VCaP (cell line): ENCODE data around the gene UPF3B.
"Not testable (repeated sequence)": the region's sequence is repeated elsewhere in the genome, so short reads cannot be mapped to it uniquely, and the experiment has no call there.

Experiments used
- H3K27ac ChIP-seq: fragments of 450-650 bp; 2 replicates; pipeline ENCODE4 v1.5.1; 2017
- CTCF ChIP-seq: fragments of 450-650 bp; conservative IDR thresholded peaks from 2 replicates; pipeline ENCODE4 v1.5.1; 2017; ENCODE audit warnings: mild to moderate bottlenecking, moderate library complexity

Gene UPF3B

GRCh38 chrX:119816300-119816699 is 36.5 kb downstream of the UPF3B start:
- no peak overlapping the region for H3K27ac ChIP-seq
- no peak for TF ChIP-seq CTCF

- no peak for TF ChIP-seq CTCF
- H3K27ac ChIP-seq = no peak overlapping the region
Observed at GRCh38 chrX:119809185-119809666, 43.5 kb downstream of the UPF3B start.

- not testable (repeated sequence) for H3K27ac ChIP-seq
Observed at GRCh38 chrX:119808461-119808860, 44.3 kb downstream of the UPF3B start.

- no peak overlapping the region for H3K27ac ChIP-seq
- no peak for TF ChIP-seq CTCF
Observed at GRCh38 chrX:119802546-119802945, 50.2 kb downstream of the UPF3B start.

GRCh38 chrX:119801253-119802221 is 51.2 kb downstream of the UPF3B start:
- TF ChIP-seq CTCF = no peak
- no peak overlapping the region for H3K27ac ChIP-seq

GRCh38 chrX:119791437-119792231 is 61.1 kb downstream of the UPF3B start, which contains the start of gene RPL39:
TSS of gene RPL39 (minus strand) at chrX:119791630. CDS start at chrX:119791576, 54 bp downstream.
- peak within 1 kb of the TSS; percentile 69 for H3K27ac ChIP-seq
- TF ChIP-seq CTCF = no peak

- no peak for TF ChIP-seq CTCF
- peak overlapping the region; percentile 69 for H3K27ac ChIP-seq
Observed at GRCh38 chrX:119790977-119791436, 61.8 kb downstream of the UPF3B start.
